ENCODE data around the gene ZMYND8. TPM values are rescaled to one million over a fixed set of nuclear protein-coding genes. Genes with fewer than 3 reads are reported as not detected.

ZMYND8 gene
- total and polyA plus RNA-seq, 2 of the 4 experiments (the other 2 are of a cell fraction), result 24.0 to 28.2 TPM

DNA sequence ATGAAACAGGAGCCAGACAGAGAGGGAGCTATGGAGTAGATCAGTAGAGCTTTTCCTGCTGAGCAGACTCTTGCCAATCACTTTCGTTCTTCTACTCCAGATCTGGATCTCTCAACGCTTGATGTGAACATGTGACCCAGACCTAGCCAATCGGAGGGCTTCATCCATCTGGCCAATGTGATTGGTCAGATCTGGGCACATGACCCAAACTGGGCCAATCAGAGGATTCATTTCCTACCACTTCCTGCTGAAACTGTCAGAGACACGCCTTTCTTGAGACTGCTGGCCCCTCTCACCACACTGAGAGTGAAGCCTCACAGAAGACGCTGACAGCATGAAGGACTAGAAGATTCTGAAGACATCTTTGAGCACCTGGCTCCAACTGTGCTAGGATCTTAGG is 44.2 kb upstream of the ZMYND8 start:
- H2BK20ac ChIP-seq (ENCODE audit: low read depth, low read length), result no peak overlapping the region
- ChIA-PET POLR2A (ENCODE audit: unreplicated experiment) (no interaction called here), CTCF (no interaction called here)
- H3K56ac ChIP-seq (ENCODE audit: extremely low read depth, insufficient read depth, low read length), result no peak overlapping the region
- H2BK15ac ChIP-seq (ENCODE audit: low read depth, low read length), result no peak overlapping the region
- no peaks in the 10 kb centered on the region for H3K79me1 ChIP-seq (ENCODE audit: low read depth in 1 of 2, low read length in 2 of 2)
- H3K4ac ChIP-seq (ENCODE audit: low read depth, low read length), result no peak overlapping the region
- H2AK5ac ChIP-seq (ENCODE audit: low read depth, low read length), result no peak overlapping the region
- dilution Hi-C loops (cut with HindIII; ENCODE audit: low sequenced_read_pairs, unreplicated experiment) (no loop called here), intact Hi-C loops (cut with micrococcal nuclease) (no loop called here), in situ Hi-C loops (cut with MboI; ENCODE audit: low sequenced_read_pairs) (no loop called here)
- no peak overlapping the region for H3K14ac ChIP-seq (replicated peaks; ENCODE audit: low read depth, low read length)
- H2AK9ac ChIP-seq (replicated peaks; ENCODE audit: low read depth, low read length, poor library complexity), result no peak overlapping the region
- no TSS peak for BruUV-seq (replicated peaks)
- TF ChIP-seq, protein P1, sequence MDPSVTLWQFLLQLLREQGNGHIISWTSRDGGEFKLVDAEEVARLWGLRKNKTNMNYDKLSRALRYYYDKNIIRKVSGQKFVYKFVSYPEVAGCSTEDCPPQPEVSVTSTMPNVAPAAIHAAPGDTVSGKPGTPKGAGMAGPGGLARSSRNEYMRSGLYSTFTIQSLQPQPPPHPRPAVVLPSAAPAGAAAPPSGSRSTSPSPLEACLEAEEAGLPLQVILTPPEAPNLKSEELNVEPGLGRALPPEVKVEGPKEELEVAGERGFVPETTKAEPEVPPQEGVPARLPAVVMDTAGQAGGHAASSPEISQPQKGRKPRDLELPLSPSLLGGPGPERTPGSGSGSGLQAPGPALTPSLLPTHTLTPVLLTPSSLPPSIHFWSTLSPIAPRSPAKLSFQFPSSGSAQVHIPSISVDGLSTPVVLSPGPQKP (IDR thresholded peaks at IDR 0.05; ENCODE audit: borderline replicate concordance, low read depth, low read length), result no peak
- TF ChIP-seq, protein P2, sequence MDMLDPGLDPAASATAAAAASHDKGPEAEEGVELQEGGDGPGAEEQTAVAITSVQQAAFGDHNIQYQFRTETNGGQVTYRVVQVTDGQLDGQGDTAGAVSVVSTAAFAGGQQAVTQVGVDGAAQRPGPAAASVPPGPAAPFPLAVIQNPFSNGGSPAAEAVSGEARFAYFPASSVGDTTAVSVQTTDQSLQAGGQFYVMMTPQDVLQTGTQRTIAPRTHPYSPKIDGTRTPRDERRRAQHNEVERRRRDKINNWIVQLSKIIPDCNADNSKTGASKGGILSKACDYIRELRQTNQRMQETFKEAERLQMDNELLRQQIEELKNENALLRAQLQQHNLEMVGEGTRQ (IDR thresholded peaks at IDR 0.05; ENCODE audit: low read depth, low read length), result peak; percentile 86
- ATAC-seq (ENCODE audit: low read depth) (no peak), DNase-seq (no peak)
- H3K23ac ChIP-seq (ENCODE audit: low read depth, low read length), result no peak overlapping the region
- no peak overlapping the region for H3K27ac ChIP-seq (ENCODE audit: insufficient read depth, low read length)
- no peak overlapping the region for H3K18ac ChIP-seq (ENCODE audit: low read depth, low read length)
- H3K4me2 ChIP-seq (ENCODE audit: low read depth, low read length), result no peak overlapping the region
- H4K5ac ChIP-seq (ENCODE audit: low read depth, low read length), result no peak overlapping the region
- H4K8ac ChIP-seq (ENCODE audit: low read depth in 2 of 2, low read length in 2 of 2), result no peak overlapping the region
- 95% methylated on average over 2 of the region's 5 CpGs; no CpG with 5 or more reads in 1 of the 2 experiments for WGBS, 2 experiments (ENCODE audit: extremely low coverage in 2 of 2, insufficient read length in 1 of 2)
- H3K36me3 ChIP-seq (ENCODE audit: control insufficient read depth, insufficient read depth, low read length), result no peaks in the 10 kb centered on the region
- H3K9me1 ChIP-seq (ENCODE audit: insufficient read depth, low read length), result no peaks in the 10 kb centered on the region
- H3K27me3 ChIP-seq (ENCODE audit: control insufficient read depth, insufficient read depth, low read length), result no peaks in the 10 kb centered on the region
- no peaks in the 10 kb centered on the region for H4K20me1 ChIP-seq (ENCODE audit: insufficient read depth, low read length)
- no peak overlapping the region for H3K4me3 ChIP-seq (ENCODE audit: insufficient read depth, low read depth, low read length)
- no peaks in the 10 kb centered on the region for H3K4me1 ChIP-seq (ENCODE audit: control insufficient read depth, insufficient read depth, low read length)
- H3K9ac ChIP-seq (ENCODE audit: low read depth, low read length), result no peak overlapping the region
- no peak overlapping the region for H2BK5ac ChIP-seq (ENCODE audit: low read depth, low read length, poor library complexity, severe bottlenecking)
- no peak overlapping the region for H4K91ac ChIP-seq (ENCODE audit: insufficient read depth, low read depth, low read length)
- peaks cover 3% of the 10 kb centered on the region; the same call in 1 of the 2 replicates for H3K9me3 ChIP-seq (ENCODE audit: control insufficient read depth, insufficient read depth, low read length)
- no peak overlapping the region for H2BK120ac ChIP-seq (ENCODE audit: low read depth, low read length)
- no peak overlapping the region for H2AFZ ChIP-seq (replicated peaks; ENCODE audit: low read length, poor library complexity)

All from IMR-90 (cell line).